Esophagus squamous epithelium (tissue), 5 donors: ENCODE measurements around the gene NMT1. TPM values are rescaled to one million over a fixed set of nuclear protein-coding genes. Genes with fewer than 3 reads are reported as not detected.

ENCODE experiments used
- DNase-seq: peaks from one replicate; lab custom pipeline; 2025; lab: John Stamatoyannopoulos, UW
- H3K27ac ChIP-seq, 4 donors: fragments of 200-600 bp; sonication (generic); one replicate each; pipeline ENCODE4 v1.5.1; 2016 to 2019; ENCODE audit warnings: mild to moderate bottlenecking in 1 of 4
- H3K27me3 ChIP-seq, 4 donors: fragments of 200-600 bp; sonication (generic); 1 replicate in 3 of 4; 2 replicates in 1 of 4; pipeline versions ENCODE4 v1.5.1 to v1.6.0; 2017 to 2021; ENCODE audit warnings: antibody characterized with exemption in 1 of 4
- H3K36me3 ChIP-seq, 3 donors: fragments of 200-600 bp; sonication (generic); one replicate each; pipeline ENCODE4 v1.5.1; 2016 to 2019
- H3K4me1 ChIP-seq, 3 donors: fragments of 200-600 bp; sonication (generic); one replicate each; pipeline ENCODE4 v1.5.1; 2017 to 2019
- H3K4me3 ChIP-seq, 4 donors: fragments of 200-600 bp; sonication (generic); 1 replicate in 3 of 4; 2 replicates in 1 of 4; pipeline ENCODE4 v1.5.1; 2016 to 2019; ENCODE audit warnings: mild to moderate bottlenecking in 2 of 4, moderate library complexity in 1 of 4
- H3K9me3 ChIP-seq, 3 donors: fragments of 200-600 bp; sonication (generic); one replicate each; pipeline ENCODE4 v1.5.1; 2016 to 2019
- CTCF ChIP-seq, 6 experiments: fragments of 450-650 bp in 4 of 6; fragments of 200-600 bp in 2 of 6; sonication (generic) in 2 of 6; IDR thresholded peaks; one replicate each; pipeline ENCODE4 v1.5.1; 2016 to 2019; ENCODE audit warnings: antibody characterized with exemption in 6 of 6, mild to moderate bottlenecking in 4 of 6, moderate library complexity in 4 of 6
- POLR2A ChIP-seq, 4 donors: fragments of 450-650 bp; IDR thresholded peaks; one replicate each; pipeline ENCODE4 v1.6.1; 2017; ENCODE audit warnings: antibody characterized with exemption in 4 of 4, mild to moderate bottlenecking in 4 of 4, moderate library complexity in 3 of 4
- WGBS, 2 donors: methylation state at CpG; one replicate each; pipeline ENCODE4 v1.1.5; 2018; 5-methylcytosine and 5-hydroxymethylcytosine counted together
- intact Hi-C: fragments of 100-400 bp; cut with DNase I; formaldehyde crosslinking; loops from one replicate; pipeline ENCODE4 v1.15.0; 2022
- total RNA-seq, 4 donors: library from RNA; depleted of rRNA; stranded (reverse); fragments of >200 nt; gene quantifications; one replicate each; pipeline ENCODE4 v1.1.0, GENCODE V29; 2016
- donor health status: DM: yes; HTN: yes; CAD: no.

NMT1 gene
- total RNA-seq, 4 donors from 2014 or later: 54.6 to 66.2 (median 57.8) TPM

GRCh38 chr17:45125509-45125908, 64.4 kb downstream of the NMT1 start:
- peaks cover 0 to 8% (median 0%) of the 10 kb centered on the region in 3 donors for H3K36me3 ChIP-seq
- 95% methylated on average over 8 of the region's 8 CpGs for WGBS, 2 donors
- intact Hi-C loops: no loop called here
- H3K27ac ChIP-seq: peak overlapping the region in 2 of 4 donors; percentile 83 to 84
- peaks cover 48 to 79% (median 58%) of the 10 kb centered on the region in 3 donors for H3K4me1 ChIP-seq
- H3K9me3 ChIP-seq: no peaks in the 10 kb centered on the region
- TF ChIP-seq CTCF (IDR thresholded peaks at IDR 0.05) (no peak), POLR2A (IDR thresholded peaks at IDR 0.05) (no peak)
- no peak for DNase-seq
- no peak overlapping the region for H3K4me3 ChIP-seq
- H3K27me3 ChIP-seq: no peaks in the 10 kb centered on the region

- TF ChIP-seq CTCF (IDR thresholded peaks at IDR 0.05): no peak
- no peak for TF ChIP-seq POLR2A (IDR thresholded peaks at IDR 0.05)
- Histone ChIP-seq H3K27me3 (no peaks in the 10 kb centered on the region), H3K4me3 (no peak overlapping the region), H3K27ac (peak overlapping the region; percentile 85 to 99 (median 94)), H3K36me3 (no peaks in the 10 kb centered on the region), H3K4me1 (peaks cover 56 to 89% (median 67%) of the 10 kb centered on the region in 3 donors), H3K9me3 (no peaks in the 10 kb centered on the region)
- 71 to 93% methylated on average over 1 to 3 of the region's 8 CpGs for WGBS, 2 donors
- no peak for DNase-seq
- intact Hi-C loops: no loop called here
Measured at GRCh38 chr17:45127207-45127547, 66.1 kb downstream of the NMT1 start.

GRCh38 chr17:45127548-45128300, 66.6 kb downstream of the NMT1 start:
- peak overlapping the region in 1 of 4 donors; percentile 46 for H3K4me3 ChIP-seq
- intact Hi-C loops: no loop called here
- DNase-seq: no peak
- H3K4me1 ChIP-seq: peaks cover 56 to 86% (median 65%) of the 10 kb centered on the region in 3 donors
- H3K27ac ChIP-seq: peak overlapping the region; percentile 85 to 99 (median 94)
- no peak for TF ChIP-seq POLR2A (IDR thresholded peaks at IDR 0.05)
- TF ChIP-seq CTCF (IDR thresholded peaks at IDR 0.05): no peak
- H3K36me3 ChIP-seq: no peaks in the 10 kb centered on the region
- 23 to 34% methylated on average over 14 to 17 of the region's 20 CpGs for WGBS, 2 donors
- H3K27me3 ChIP-seq: no peaks in the 10 kb centered on the region
- no peaks in the 10 kb centered on the region for H3K9me3 ChIP-seq

- TF ChIP-seq CTCF (IDR thresholded peaks at IDR 0.05) (no peak), POLR2A (IDR thresholded peaks at IDR 0.05) (no peak)
- peaks cover 50 to 86% (median 59%) of the 10 kb centered on the region in 3 donors for H3K4me1 ChIP-seq
- H3K27ac ChIP-seq: peak overlapping the region; percentile 85 to 99 (median 94)
- no peaks in the 10 kb centered on the region for H3K9me3 ChIP-seq
- intact Hi-C loops: no loop called here
- no peaks in the 10 kb centered on the region for H3K27me3 ChIP-seq
- no peaks in the 10 kb centered on the region for H3K36me3 ChIP-seq
- DNase-seq: no peak
- 73% methylated on average over 2 of the region's 5 CpGs; no CpG with 5 or more reads in 1 of the 2 donors for WGBS, 2 donors
- peak overlapping the region in 1 of 4 donors; percentile 46 for H3K4me3 ChIP-seq
Measured at GRCh38 chr17:45128331-45128730, 67.2 kb downstream of the NMT1 start.

- H3K4me1 ChIP-seq: peaks cover 43 to 80% (median 53%) of the 10 kb centered on the region in 3 donors
- H3K27ac ChIP-seq: peak overlapping the region; percentile 85 to 99 (median 94)
- H3K27me3 ChIP-seq: no peaks in the 10 kb centered on the region
- TF ChIP-seq CTCF (IDR thresholded peaks at IDR 0.05) (no peak), POLR2A (IDR thresholded peaks at IDR 0.05) (no peak)
- intact Hi-C loops: no loop called here
- H3K9me3 ChIP-seq: no peaks in the 10 kb centered on the region
- WGBS, 2 donors: 86 to 100% methylated on average over 1 to 2 of the region's 2 CpGs
- no peaks in the 10 kb centered on the region for H3K36me3 ChIP-seq
- no peak for DNase-seq
- no peak overlapping the region for H3K4me3 ChIP-seq
Measured at GRCh38 chr17:45128989-45129388, 67.9 kb downstream of the NMT1 start.
